Breast epithelium (tissue), 4 donors: ENCODE results near the gene PBX4. TPM values are rescaled to one million over a fixed set of nuclear protein-coding genes. Genes with fewer than 3 reads are reported as not detected.

Experiments used
- DNase-seq, 2 donors: peaks; one replicate each; pipeline ENCODE4 v3.0.0-alpha.2; 2019; ENCODE audit warnings: low spot score in 2 of 2
- H3K27ac ChIP-seq, 2 donors: fragments of 200-600 bp; sonication (generic) in 1 of 2; one replicate each; pipeline ENCODE4 v1.5.1; 2016 to 2019; ENCODE audit warnings: mild to moderate bottlenecking in 1 of 2
- H3K27me3 ChIP-seq, 2 donors: fragments of 200-600 bp; sonication (generic) in 1 of 2; one replicate each; pipeline versions ENCODE4 v1.5.1 to v1.6.0; 2017 to 2019; ENCODE audit warnings: control low read depth in 1 of 2, mild to moderate bottlenecking in 1 of 2
- H3K36me3 ChIP-seq: fragments of 200-600 bp; one replicate; pipeline ENCODE4 v1.5.1; 2019
- H3K4me1 ChIP-seq, 2 donors: fragments of 200-600 bp; sonication (generic); one replicate each; pipeline ENCODE4 v1.5.1; 2016 to 2019; ENCODE audit warnings: control low read depth in 1 of 2
- H3K4me3 ChIP-seq, 3 donors: fragments of 200-600 bp; sonication (generic); 1 replicate in 2 of 3; 2 replicates in 1 of 3; pipeline ENCODE4 v1.5.1; 2016 to 2019; ENCODE audit warnings: mild to moderate bottlenecking in 3 of 3, moderate library complexity in 2 of 3
- H3K9me3 ChIP-seq, 2 donors: fragments of 200-600 bp; sonication (generic) in 1 of 2; one replicate each; pipeline ENCODE4 v1.5.1; 2016 to 2019; ENCODE audit warnings: control low read depth in 1 of 2
- POLR2A ChIP-seq: fragments of 450-650 bp; IDR thresholded peaks from one replicate; pipeline ENCODE4 v1.6.1; 2016; ENCODE audit warnings: antibody characterized with exemption, mild to moderate bottlenecking, moderate library complexity
- POLR2AphosphoS5 ChIP-seq, 3 donors: sonication (generic); formaldehyde crosslinking; IDR thresholded peaks; one replicate each; pipeline ENCODE4 v1.6.1; 2017; ENCODE audit warnings: antibody characterized with exemption in 3 of 3
- intact Hi-C: fragments of 100-400 bp; cut with DNase I; formaldehyde crosslinking; loops from one replicate; pipeline ENCODE4 v1.15.1; 2023; ENCODE audit warnings: low total_unique reads
- total RNA-seq, 3 donors: library from RNA; depleted of rRNA; stranded (reverse); fragments of >200 nt; gene quantifications; one replicate each; pipeline ENCODE4 v1.1.0, GENCODE V29; 2016
- TF ChIP-seq, protein P1 (sequence below), 3 donors: fragments of 450-650 bp; IDR thresholded peaks; one replicate each; pipeline ENCODE4 v1.5.1; 2016 to 2017; ENCODE audit warnings: antibody characterized with exemption in 3 of 3, mild to moderate bottlenecking in 3 of 3, moderate library complexity in 3 of 3

PBX4 gene
- total RNA-seq, 3 donors from 2014 or later = 3.4 to 5.9 (median 5.6) TPM

DNA sequence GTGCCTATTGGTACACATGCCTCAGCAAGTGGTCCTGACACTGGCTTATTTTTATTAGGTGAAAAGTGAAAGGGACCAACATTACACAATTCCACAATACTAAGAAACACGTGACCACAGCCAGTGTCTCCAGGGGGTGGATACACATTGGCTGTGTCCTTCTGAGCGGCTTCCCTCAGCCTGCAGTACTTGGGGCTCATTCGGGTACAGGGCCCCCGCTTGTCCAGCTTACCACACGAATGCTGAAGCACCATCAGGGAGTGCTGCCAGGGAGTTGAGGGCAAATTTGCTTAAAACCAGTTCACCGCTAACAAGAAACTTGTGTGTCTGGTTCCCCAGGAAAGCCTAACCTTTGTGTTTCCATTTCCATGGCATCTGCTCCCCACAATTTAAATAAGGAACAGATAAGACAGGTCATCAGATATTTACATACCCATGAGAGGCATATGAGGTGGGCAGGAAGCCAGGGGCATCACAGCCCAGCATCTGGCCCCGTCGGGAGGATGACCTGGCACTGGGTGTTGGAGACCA lies 23.3 kb downstream of the PBX4 start:
- H3K36me3 ChIP-seq = no peaks in the 10 kb centered on the region
- H3K27me3 ChIP-seq = no peaks in the 10 kb centered on the region
- peaks cover 6 to 7% of the 10 kb centered on the region in 2 donors for H3K4me1 ChIP-seq
- H3K27ac ChIP-seq = peak overlapping the region; percentile 34 to 74
- intact Hi-C loops = loop anchor here (10.0 kb wide), 1 partner anchor 1010 kb away; no protein-coding TSS in a partner anchor
- no peaks in the 10 kb centered on the region for H3K9me3 ChIP-seq
- no peak overlapping the region for H3K4me3 ChIP-seq
- TF ChIP-seq, protein P1, sequence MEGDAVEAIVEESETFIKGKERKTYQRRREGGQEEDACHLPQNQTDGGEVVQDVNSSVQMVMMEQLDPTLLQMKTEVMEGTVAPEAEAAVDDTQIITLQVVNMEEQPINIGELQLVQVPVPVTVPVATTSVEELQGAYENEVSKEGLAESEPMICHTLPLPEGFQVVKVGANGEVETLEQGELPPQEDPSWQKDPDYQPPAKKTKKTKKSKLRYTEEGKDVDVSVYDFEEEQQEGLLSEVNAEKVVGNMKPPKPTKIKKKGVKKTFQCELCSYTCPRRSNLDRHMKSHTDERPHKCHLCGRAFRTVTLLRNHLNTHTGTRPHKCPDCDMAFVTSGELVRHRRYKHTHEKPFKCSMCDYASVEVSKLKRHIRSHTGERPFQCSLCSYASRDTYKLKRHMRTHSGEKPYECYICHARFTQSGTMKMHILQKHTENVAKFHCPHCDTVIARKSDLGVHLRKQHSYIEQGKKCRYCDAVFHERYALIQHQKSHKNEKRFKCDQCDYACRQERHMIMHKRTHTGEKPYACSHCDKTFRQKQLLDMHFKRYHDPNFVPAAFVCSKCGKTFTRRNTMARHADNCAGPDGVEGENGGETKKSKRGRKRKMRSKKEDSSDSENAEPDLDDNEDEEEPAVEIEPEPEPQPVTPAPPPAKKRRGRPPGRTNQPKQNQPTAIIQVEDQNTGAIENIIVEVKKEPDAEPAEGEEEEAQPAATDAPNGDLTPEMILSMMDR (IDR thresholded peaks at IDR 0.05) = no peak
- peak in 1 of 3 donors; percentile 19 for TF ChIP-seq POLR2AphosphoS5 (IDR thresholded peaks at IDR 0.05)
- DNase-seq = peak in 1 of 2 donors; percentile 31

DNA sequence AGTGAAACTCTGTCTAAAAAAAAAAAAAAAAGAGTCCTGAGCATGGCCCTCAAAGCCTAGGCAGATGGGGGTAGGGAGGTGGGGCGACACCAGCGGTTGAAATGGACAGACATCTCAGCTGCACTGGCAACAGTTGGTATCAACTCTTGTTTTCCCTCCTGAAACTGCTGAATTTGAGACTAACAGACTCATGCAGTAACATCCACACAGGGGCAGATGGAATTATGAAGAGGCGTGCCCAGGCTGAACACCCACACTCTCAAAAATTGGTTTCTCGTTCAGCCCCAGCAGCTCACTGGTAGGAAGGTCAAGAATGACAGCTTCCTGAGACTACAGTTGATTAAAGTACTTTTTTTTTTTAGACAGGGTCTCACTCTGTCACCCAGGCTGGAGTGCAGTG lies 24.1 kb downstream of the PBX4 start:
- Histone ChIP-seq H3K4me3 (no peak overlapping the region), H3K27me3 (no peaks in the 10 kb centered on the region), H3K9me3 (no peaks in the 10 kb centered on the region), H3K27ac (peak overlapping the region; percentile 34 to 74), H3K36me3 (no peaks in the 10 kb centered on the region), H3K4me1 (peaks cover 6 to 7% of the 10 kb centered on the region in 2 donors)
- DNase-seq = no peak
- no peak for TF ChIP-seq POLR2AphosphoS5 (IDR thresholded peaks at IDR 0.05)
- no peak for TF ChIP-seq POLR2A
- TF ChIP-seq, protein P1 (IDR thresholded peaks at IDR 0.05) = no peak
- intact Hi-C loops = loop anchor here (10.0 kb wide), 1 partner anchor 1010 kb away; no protein-coding TSS in a partner anchor

- Histone ChIP-seq H3K4me3 (no peak overlapping the region), H3K27me3 (no peaks in the 10 kb centered on the region), H3K27ac (no peak overlapping the region), H3K36me3 (no peaks in the 10 kb centered on the region), H3K9me3 (no peaks in the 10 kb centered on the region), H3K4me1 (peaks cover 6 to 7% of the 10 kb centered on the region in 2 donors)
- no peak for TF ChIP-seq POLR2AphosphoS5 (IDR thresholded peaks at IDR 0.05)
- TF ChIP-seq, protein P1 (IDR thresholded peaks at IDR 0.05) = no peak
- TF ChIP-seq POLR2A = no peak
- DNase-seq = no peak
- intact Hi-C loops = loop anchor here (10.0 kb wide), 1 partner anchor 1012 kb away; no protein-coding TSS in a partner anchor
These were observed 25.8 kb downstream of the PBX4 start for GRCh38 chr19:19592690-19593089.

DNA sequence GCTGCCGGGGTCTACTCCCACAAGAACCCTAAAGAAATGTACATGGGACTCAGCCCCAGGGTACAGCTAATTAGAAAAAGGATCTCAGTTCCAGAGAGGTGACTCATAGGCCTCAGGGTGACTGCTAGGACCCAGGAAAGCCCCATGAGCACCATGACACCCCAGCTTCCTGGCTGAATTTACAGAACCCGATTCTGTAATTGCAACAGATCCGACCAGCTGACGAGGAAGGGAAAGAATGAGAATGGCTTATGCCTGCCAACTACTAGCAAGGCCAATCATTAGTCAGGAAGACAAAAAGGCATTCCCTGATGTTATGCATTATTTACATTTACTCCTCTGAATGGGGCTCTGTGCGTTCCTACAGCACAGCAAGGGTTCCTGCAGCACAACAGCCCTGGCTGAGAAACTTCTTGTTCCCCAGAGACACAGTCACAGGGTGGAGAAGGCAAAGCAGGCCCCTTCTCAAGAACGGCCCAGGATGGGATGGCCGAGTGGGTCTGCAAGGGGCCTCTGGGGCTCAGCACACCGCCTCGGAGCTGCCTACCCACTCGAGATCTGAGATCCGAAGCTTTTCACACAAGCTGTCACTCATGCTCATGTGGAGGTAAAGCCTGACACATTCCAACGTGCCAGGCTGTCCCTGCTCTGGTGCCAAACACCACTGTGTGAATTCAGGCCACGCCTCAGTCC lies 27.2 kb downstream of the PBX4 start:
- Histone ChIP-seq H3K4me1 (peaks cover 6 to 7% of the 10 kb centered on the region in 2 donors), H3K4me3 (no peak overlapping the region), H3K36me3 (no peaks in the 10 kb centered on the region), H3K27me3 (no peaks in the 10 kb centered on the region), H3K27ac (peak overlapping the region; percentile 84 to 90), H3K9me3 (no peaks in the 10 kb centered on the region)
- DNase-seq = peak in 1 of 2 donors; percentile 73
- TF ChIP-seq, protein P1 (IDR thresholded peaks at IDR 0.05) = no peak
- TF ChIP-seq POLR2AphosphoS5 (IDR thresholded peaks at IDR 0.05) = peak; percentile 42 to 67 (median 57)
- intact Hi-C loops = loop anchor here (10.0 kb wide), 1 partner anchor 1014 kb away; no protein-coding TSS in a partner anchor

DNA sequence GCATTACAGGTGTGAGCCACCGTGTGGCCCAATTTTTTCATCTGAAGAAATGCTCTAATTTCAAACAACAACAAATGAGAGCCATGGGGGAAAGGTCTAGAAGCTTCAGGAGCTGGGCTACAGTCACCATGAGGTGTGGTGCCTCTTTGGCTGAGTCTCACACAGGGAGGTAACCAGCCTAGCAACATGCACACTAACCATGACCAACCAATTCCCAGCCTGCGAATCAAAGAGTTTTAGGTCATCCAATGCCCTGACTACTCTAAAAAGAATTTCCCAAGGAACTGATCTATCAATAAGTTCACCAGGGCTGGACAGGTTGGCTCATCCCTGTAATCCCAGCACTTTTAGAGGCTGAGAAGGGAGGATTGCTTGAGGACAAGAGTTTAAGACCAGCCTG lies 29.9 kb downstream of the PBX4 start:
- no peak for DNase-seq
- Histone ChIP-seq H3K27ac (no peak overlapping the region), H3K27me3 (no peaks in the 10 kb centered on the region)

More for the DNA sequence above, 29.9 kb downstream of the PBX4 start:
- H3K4me1 ChIP-seq = peaks cover 6 to 7% of the 10 kb centered on the region in 2 donors
- TF ChIP-seq POLR2A = no peak
- no peak for TF ChIP-seq POLR2AphosphoS5 (IDR thresholded peaks at IDR 0.05)
- TF ChIP-seq, protein P1 (IDR thresholded peaks at IDR 0.05) = no peak
- intact Hi-C loops = no loop called here
- H3K36me3 ChIP-seq = no peaks in the 10 kb centered on the region
- H3K4me3 ChIP-seq = no peak overlapping the region
- no peaks in the 10 kb centered on the region for H3K9me3 ChIP-seq
